GM12892 (cell line): ENCODE results near the gene TRIM5.

Experiments
- POLR2A ChIP-seq: IDR thresholded peaks from 2 replicates; pipeline ENCODE4 v1.6.1; 2011; ENCODE audit warnings: low read depth, low read length, control low read depth
- POLR2AphosphoS5 ChIP-seq: IDR thresholded peaks from 2 replicates; pipeline ENCODE4 v1.6.1; 2011; ENCODE audit warnings: low read depth, low read length, control low read depth
- TAF1 ChIP-seq: IDR thresholded peaks from 2 replicates; pipeline ENCODE4 v1.6.1; 2011; ENCODE audit warnings: low read depth, mild to moderate bottlenecking, control low read depth, low read length, borderline replicate concordance

DNA sequence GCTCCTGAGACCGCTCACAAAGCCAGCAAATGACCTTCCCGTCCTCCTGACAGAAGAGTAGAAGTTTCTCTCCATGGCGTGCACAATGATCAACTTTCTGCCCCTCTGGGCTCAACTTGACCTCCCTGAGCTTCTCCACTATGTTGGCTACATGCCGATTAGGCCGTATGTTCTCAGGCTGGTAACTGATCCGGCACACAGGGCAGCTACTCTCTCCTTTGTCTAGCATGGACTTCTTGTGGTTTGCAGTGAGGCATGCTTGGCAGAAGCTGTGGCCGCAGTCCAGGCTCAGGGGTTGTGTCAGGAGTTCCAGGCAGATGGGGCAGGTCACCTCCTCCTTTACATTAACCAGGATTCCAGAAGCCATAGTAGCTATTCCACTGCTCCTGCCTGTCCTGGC, 5.1 kb downstream of the TRIM5 start:
- no peak for TF ChIP-seq POLR2A
- TF ChIP-seq POLR2AphosphoS5 = no peak
- TF ChIP-seq TAF1 = no peak
